Aorta (tissue), 5 donors: ENCODE results near the gene MICOS13. TPM values are rescaled to one million over a fixed set of nuclear protein-coding genes. Genes with fewer than 3 reads are reported as not detected.

Experiments
- ATAC-seq: fragments of 200-7000 bp; cut with Tn5 transposase; one replicate; pipeline ENCODE4 v1.9.1; 2022; ENCODE audit warnings: moderate library complexity; ENCODE audit not compliant: low FRiP score
- DNase-seq, 2 donors: peaks; one replicate each; pipeline ENCODE4 v3.0.0-alpha.2; 2020
- H3K27ac ChIP-seq, 2 donors: one replicate each; pipeline ENCODE4 v1.5.1; 2013; ENCODE audit warnings: low read length in 2 of 2, mild to moderate bottlenecking in 2 of 2, moderate library complexity in 2 of 2, control low read depth in 1 of 2, inconsistent platforms in 1 of 2, low read depth in 1 of 2
- H3K27me3 ChIP-seq, 2 donors: one replicate each; pipeline ENCODE4 v1.6.1; 2013; ENCODE audit warnings: control low read depth in 1 of 2, low read length in 1 of 2, mild to moderate bottlenecking in 1 of 2, moderate library complexity in 1 of 2; ENCODE audit not compliant: insufficient read depth in 2 of 2, control insufficient read depth in 1 of 2
- H3K36me3 ChIP-seq, 2 donors: one replicate each; pipeline ENCODE4 v1.6.1; 2013; ENCODE audit warnings: control low read depth in 1 of 2, low read length in 1 of 2, mild to moderate bottlenecking in 1 of 2; ENCODE audit not compliant: insufficient read depth in 2 of 2, control insufficient read depth in 1 of 2
- H3K4me1 ChIP-seq, 2 donors: one replicate each; pipeline ENCODE4 v1.6.1; 2013; ENCODE audit warnings: low read length in 2 of 2, control low read depth in 1 of 2, mild to moderate bottlenecking in 1 of 2, moderate library complexity in 1 of 2; ENCODE audit not compliant: insufficient read depth in 2 of 2, control insufficient read depth in 1 of 2
- H3K4me3 ChIP-seq, 2 donors: one replicate each; pipeline ENCODE4 v1.5.1; 2013; ENCODE audit warnings: low read length in 2 of 2, control low read depth in 1 of 2, mild to moderate bottlenecking in 1 of 2
- H3K9me3 ChIP-seq: one replicate; pipeline ENCODE4 v1.6.1; 2013; ENCODE audit warnings: mild to moderate bottlenecking, low read length; ENCODE audit not compliant: control insufficient read depth
- WGBS, 2 donors: extraction: QIAGEN DNeasy Blood & Tissue Kit; methylation state at CpG; one replicate each; pipeline ENCODE4 v1.1.7; 2013; 5-methylcytosine and 5-hydroxymethylcytosine counted together
- intact Hi-C, 2 donors: fragments of 100-400 bp; cut with DNase I; formaldehyde crosslinking; loops; one replicate each; pipeline versions ENCODE4 v1.14.2 to v1.15.0; 2022
- polyA plus RNA-seq, 2 donors: library from polyadenylated mRNA; stranded (reverse); fragments of 200-250 nt; gene quantifications; one replicate each; pipeline ENCODE4 v1.2.3, GENCODE V29; 2013
- total RNA-seq, 2 donors: library from RNA; stranded (reverse); fragmentation: NEBNext Ultra II Directional; extraction: Animal tissue kit (Norgen Biotek cat#: 25700); gene quantifications; one replicate each; pipeline ENCODE4 v1.2.1, GENCODE V29; 2021
- donor health status: healthy with polysubstance abuse.
- donor health status: Bipolar disorder and iron deficiency.
- donor health status: DM: no; HTN: no; CAD: no.
- donor health status: DM: no; HTN: no; CAD: no.
- donor health status: DM: yes; HTN: yes; CAD: no.

Gene MICOS13
- total and polyA plus RNA-seq, 4 donors = 35.4 to 103 (median 69.5) TPM

DNA sequence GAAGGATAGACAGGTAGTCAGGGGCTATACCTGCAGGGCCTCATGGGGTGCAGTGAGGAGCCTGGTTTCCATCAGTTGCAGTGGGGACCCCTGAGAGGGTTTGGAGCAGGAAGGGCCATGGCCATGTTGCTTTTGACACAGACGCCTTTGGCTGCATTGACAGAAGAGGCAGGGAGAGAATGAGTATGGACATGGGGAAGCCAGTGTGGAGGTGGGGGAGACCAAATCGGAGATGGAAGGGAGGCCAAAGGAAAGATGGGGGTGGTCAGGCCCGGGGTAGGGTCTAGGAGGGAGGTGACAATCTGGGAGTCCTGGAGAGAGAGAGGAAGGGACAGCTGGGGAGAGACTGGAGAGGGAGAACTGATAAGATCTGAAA is 1.8 kb upstream of the MICOS13 start:
- DNase-seq = no peak
- WGBS, 2 donors = 88 to 89% methylated on average over 3 of the region's 3 CpGs
- no peaks in the 10 kb centered on the region for H3K4me1 ChIP-seq
- H3K27ac ChIP-seq = no peak overlapping the region
- no peaks in the 10 kb centered on the region for H3K9me3 ChIP-seq
- H3K4me3 ChIP-seq = no peak overlapping the region
- H3K27me3 ChIP-seq = no peaks in the 10 kb centered on the region
- H3K36me3 ChIP-seq = no peaks in the 10 kb centered on the region
- no peak for ATAC-seq
- intact Hi-C loops = loop anchor here in 1 of 2 donors (5.0 kb wide), 2 partner anchors 60 to 1060 kb away; partner anchors contain the start of genes SAFB and SAFB2

DNA sequence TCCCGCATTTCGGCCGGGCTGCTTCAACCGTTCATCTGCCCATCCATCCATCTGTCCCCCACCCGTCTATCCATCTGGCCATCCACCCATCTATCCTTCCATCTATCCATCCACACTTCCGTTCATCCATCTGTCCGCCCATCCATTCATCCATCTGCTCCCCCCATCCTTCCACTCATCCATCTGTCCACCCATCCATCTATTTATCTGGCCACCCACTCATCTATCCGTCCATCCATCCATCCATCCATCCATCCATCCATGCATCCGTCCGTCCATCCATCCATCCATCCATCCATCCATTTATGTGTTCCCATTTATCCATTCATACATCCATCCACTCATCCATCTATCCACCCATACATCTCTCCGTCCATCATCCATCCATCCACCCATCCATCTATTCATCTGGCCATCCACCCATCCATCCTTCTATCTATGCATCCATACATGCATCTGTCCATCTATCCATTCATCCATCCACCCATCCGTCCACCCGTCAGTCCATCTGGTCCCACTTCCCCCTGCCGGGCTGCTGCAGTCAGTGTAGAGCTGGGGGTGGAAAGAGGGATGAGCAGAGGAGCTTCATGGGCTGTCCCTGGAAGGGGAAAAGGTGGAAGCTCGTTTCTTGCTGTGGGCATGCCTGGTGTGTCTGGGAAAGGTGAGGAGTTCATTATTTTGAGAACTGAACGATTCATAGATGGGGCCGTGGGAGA is 1.2 kb upstream of the MICOS13 start:
- 58 to 60% methylated on average over 17 of the region's 17 CpGs for WGBS, 2 donors
- no peaks in the 10 kb centered on the region for H3K36me3 ChIP-seq
- intact Hi-C loops = loop anchor here in 1 of 2 donors (5.0 kb wide), 2 partner anchors 59 to 1061 kb away; partner anchors contain the start of genes SAFB and SAFB2
- ATAC-seq = no peak
- DNase-seq = no peak
- no peak overlapping the region for H3K4me3 ChIP-seq
- H3K27ac ChIP-seq = no peak overlapping the region
- H3K9me3 ChIP-seq = no peaks in the 10 kb centered on the region
- no peaks in the 10 kb centered on the region for H3K27me3 ChIP-seq
- no peaks in the 10 kb centered on the region for H3K4me1 ChIP-seq

DNA sequence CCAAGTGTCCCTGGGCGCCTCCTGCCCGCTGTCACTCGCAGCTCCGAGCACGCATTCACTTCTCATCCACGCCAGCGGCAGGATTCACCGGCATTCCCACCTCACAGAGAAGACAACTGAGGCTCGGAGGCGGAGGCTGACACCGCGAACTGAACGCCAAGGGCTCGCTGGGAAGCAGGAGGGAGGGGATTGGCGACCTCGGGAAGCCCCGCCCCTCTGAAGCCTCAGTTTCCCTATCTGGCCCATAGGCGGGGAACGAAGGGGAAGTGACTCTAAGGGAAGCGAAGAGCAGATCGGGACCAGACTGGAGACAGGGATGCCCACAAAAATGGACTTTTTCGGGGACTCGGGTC is 256 bp downstream of the MICOS13 start:
- H3K4me1 ChIP-seq = no peaks in the 10 kb centered on the region
- no peaks in the 10 kb centered on the region for H3K36me3 ChIP-seq
- 0% methylated on average over 23 of the region's 23 CpGs for WGBS, 2 donors
- H3K4me3 ChIP-seq = peak overlapping the region; percentile 61 to 64
- no peaks in the 10 kb centered on the region for H3K27me3 ChIP-seq
- no peaks in the 10 kb centered on the region for H3K9me3 ChIP-seq
- intact Hi-C loops = loop anchor here in 1 of 2 donors (5.0 kb wide), 2 partner anchors 58 to 1062 kb away; partner anchors contain the start of genes SAFB and SAFB2
- DNase-seq = peak in 1 of 2 donors; percentile 70
- ATAC-seq = peak; percentile 0
- H3K27ac ChIP-seq = peak overlapping the region in 1 of 2 donors; percentile 60

DNA sequence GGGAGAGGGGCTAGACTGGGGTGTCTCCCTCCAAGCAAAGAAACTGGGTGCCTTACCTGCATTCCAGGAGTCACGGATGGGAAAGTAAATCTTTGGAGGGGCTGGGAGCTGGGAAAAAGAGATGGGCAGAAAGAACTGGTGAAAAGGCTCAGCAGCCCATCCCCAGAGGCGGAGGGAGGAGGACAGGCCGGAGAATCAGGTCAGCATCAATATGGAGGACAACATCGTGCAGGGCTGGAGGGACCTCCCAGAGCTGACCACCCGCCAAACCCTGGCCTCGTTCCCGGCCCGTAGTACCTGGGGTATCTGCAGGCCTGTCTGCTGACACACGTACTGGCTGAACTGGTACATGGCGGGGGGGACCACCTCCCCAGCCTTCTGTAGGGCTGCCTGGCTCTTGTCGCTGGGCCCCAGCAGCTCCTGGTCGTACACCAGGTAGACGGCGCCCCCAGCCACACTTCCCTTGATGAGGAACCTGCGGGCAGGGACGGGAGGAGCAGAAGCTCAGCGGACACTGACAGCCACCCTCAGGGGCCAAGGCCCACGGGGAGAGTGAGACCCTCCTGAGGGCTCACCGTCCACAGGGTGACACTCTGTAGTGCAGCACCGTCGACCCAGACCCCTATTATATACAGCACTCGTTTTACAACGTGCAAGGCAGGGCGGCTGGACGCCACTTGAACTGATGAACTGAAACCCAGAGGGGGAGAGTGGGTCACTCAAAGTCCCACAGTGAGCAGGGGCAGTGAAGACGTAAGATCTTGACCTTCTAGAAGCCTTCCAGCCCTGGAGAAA is 830 bp downstream of the MICOS13 start:
- H3K27me3 ChIP-seq = no peaks in the 10 kb centered on the region
- H3K36me3 ChIP-seq = no peaks in the 10 kb centered on the region
- no peak for ATAC-seq
- H3K27ac ChIP-seq = no peak overlapping the region
- 25 to 26% methylated on average over 26 of the region's 26 CpGs for WGBS, 2 donors
- peak overlapping the region; percentile 61 to 64 for H3K4me3 ChIP-seq
- no peaks in the 10 kb centered on the region for H3K9me3 ChIP-seq
- no peaks in the 10 kb centered on the region for H3K4me1 ChIP-seq
- DNase-seq = no peak
- intact Hi-C loops = loop anchor here in 1 of 2 donors (5.0 kb wide), 2 partner anchors 57 to 1063 kb away; partner anchors contain the start of genes SAFB and SAFB2

DNA sequence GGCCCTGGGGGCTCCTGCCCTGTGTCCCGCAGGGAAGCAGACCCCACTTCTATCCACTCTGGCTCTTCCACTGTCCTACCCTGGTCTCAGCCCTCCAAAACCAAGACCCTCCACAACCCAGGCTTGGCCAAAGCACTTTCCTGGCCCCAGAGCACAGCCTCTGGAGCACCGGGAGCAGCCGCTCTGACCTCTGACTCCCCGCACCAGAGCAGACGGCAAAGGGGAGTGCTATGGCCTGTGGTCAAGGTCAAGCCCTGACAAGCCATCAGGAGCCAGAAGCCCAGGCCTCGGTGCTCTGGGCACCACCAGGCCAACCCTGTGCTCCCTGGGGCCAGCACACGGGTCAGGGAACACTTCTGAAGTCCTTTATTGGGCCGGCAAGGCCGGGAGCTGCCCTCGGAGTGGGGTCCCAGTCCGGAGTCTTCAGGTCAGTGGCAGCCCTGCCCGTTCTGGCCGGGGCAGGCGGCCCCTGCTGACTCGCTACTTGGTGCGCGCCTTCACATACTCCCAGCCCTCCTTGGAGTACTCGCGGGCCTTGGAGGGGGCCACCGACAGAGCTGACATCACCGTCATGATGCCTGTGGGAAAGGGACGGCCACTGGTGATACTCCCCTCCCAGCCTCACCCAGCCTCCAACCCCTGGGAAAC is 2.1 kb downstream of the MICOS13 start:
- Histone ChIP-seq H3K27ac (no peak overlapping the region), H3K4me1 (no peaks in the 10 kb centered on the region), H3K36me3 (no peaks in the 10 kb centered on the region), H3K27me3 (no peaks in the 10 kb centered on the region), H3K9me3 (no peaks in the 10 kb centered on the region), H3K4me3 (no peak overlapping the region)
- intact Hi-C loops = no loop called here
- no peak for ATAC-seq
- DNase-seq = no peak
- 88 to 89% methylated on average over 22 of the region's 22 CpGs for WGBS, 2 donors

DNA sequence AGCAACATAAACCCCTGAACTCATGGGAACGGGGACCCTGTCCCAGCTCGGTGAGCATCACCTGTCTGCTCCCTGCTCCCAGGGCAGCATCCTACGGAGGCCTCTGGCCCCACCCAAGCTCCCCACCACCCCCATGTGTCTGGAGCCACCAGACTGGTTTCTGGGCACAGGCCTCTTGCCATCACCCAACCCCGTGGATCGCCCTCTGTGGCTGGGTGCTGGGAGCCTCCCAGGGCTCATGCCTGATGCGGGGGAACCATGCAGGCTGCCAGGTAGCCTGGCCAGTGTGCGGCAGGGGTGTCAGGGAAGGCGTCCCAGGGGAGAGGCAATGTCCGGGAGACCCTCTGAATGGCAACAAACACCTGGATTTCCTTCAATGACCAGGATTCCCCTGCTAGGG is 2.7 kb downstream of the MICOS13 start:
- H3K27me3 ChIP-seq = no peaks in the 10 kb centered on the region
- ATAC-seq (no peak), DNase-seq (no peak)
- no peak overlapping the region for H3K4me3 ChIP-seq
- no peaks in the 10 kb centered on the region for H3K9me3 ChIP-seq
- intact Hi-C loops = no loop called here
- H3K27ac ChIP-seq = no peak overlapping the region
- WGBS, 2 donors = 86 to 87% methylated on average over 9 of the region's 9 CpGs
- no peaks in the 10 kb centered on the region for H3K4me1 ChIP-seq
- no peaks in the 10 kb centered on the region for H3K36me3 ChIP-seq

DNA sequence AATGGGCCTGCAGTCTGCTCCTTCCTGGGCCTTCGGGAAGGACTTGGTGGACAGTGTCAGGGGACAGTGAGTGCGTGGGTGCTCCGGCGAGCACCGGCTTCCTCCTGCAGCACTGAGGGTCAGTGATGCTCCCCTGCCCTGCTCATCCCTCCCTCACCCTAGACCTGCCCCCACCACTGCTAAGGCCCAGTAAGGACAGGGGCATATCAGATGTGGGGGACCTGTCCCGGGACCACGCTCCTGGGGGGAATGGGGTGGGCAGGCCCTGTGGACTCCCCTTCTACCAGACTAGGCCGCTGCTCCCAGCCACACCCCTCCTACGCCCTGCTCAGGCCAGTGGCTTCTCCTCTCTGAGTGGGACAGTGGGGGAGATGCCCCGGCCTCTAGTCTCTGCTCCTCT is 3.2 kb downstream of the MICOS13 start:
- Histone ChIP-seq H3K9me3 (no peaks in the 10 kb centered on the region), H3K4me3 (no peak overlapping the region), H3K4me1 (no peaks in the 10 kb centered on the region), H3K27me3 (no peaks in the 10 kb centered on the region), H3K36me3 (no peaks in the 10 kb centered on the region), H3K27ac (no peak overlapping the region)
- intact Hi-C loops = no loop called here
- DNase-seq (no peak), ATAC-seq (no peak)
- 89 to 94% methylated on average over 10 of the region's 10 CpGs for WGBS, 2 donors

DNA sequence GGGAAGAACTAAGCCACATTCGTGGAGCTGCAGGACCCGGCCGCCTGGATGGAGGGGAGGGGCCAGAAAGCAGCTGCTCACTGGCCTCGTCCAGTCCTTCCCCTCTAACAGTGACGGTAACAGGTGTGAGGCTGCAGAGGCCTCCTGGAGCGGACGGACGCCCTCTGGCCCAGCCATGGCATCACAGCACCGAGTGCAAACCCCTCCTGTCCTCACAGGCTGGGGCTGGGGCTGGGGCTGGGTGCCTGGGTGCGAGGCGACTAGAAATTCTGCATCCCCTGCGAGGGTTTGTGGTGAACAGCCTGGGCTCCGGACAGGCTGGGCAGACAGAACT is 3.6 kb downstream of the MICOS13 start:
- Histone ChIP-seq H3K27ac (no peak overlapping the region), H3K4me3 (no peak overlapping the region), H3K27me3 (no peaks in the 10 kb centered on the region), H3K4me1 (no peaks in the 10 kb centered on the region), H3K36me3 (no peaks in the 10 kb centered on the region), H3K9me3 (no peaks in the 10 kb centered on the region)
- WGBS, 2 donors = 74 to 77% methylated on average over 13 of the region's 13 CpGs
- intact Hi-C loops = no loop called here
- ATAC-seq = no peak
- DNase-seq = no peak
